Right atrium auricular region (tissue), 2 donors: ENCODE data around the gene SEBOX. TPM values are rescaled to one million over a fixed set of nuclear protein-coding genes. Genes with fewer than 3 reads are reported as not detected.

Experiments
- DNase-seq: peaks from one replicate; pipeline ENCODE4 v3.0.0-alpha.2; 2019; ENCODE audit warnings: low spot score
- H3K27ac ChIP-seq, 2 donors: fragments of 200-600 bp; sonication (generic); 1 replicate in 1 of 2; 2 replicates in 1 of 2; pipeline ENCODE4 v1.5.1; 2016 to 2019
- H3K27me3 ChIP-seq, 2 donors: fragments of 200-600 bp; sonication (generic); one replicate each; pipeline versions ENCODE4 v1.5.1 to v1.6.0; 2017 to 2019
- H3K36me3 ChIP-seq: fragments of 200-600 bp; sonication (generic); one replicate; pipeline ENCODE4 v1.5.1; 2016
- H3K4me1 ChIP-seq, 2 donors: fragments of 200-600 bp; sonication (generic); one replicate each; pipeline versions ENCODE4 v1.5.1 to v1.6.0; 2017 to 2019
- H3K4me3 ChIP-seq, 2 donors: fragments of 200-600 bp; sonication (generic); 1 replicate in 1 of 2; 2 replicates in 1 of 2; pipeline ENCODE4 v1.5.1; 2017 to 2019; ENCODE audit warnings: mild to moderate bottlenecking in 1 of 2, moderate library complexity in 1 of 2
- H3K9me3 ChIP-seq, 2 donors: fragments of 200-600 bp; sonication (generic); one replicate each; pipeline ENCODE4 v1.5.1; 2019
- CTCF ChIP-seq, 2 donors: fragments of 200-600 bp; sonication (generic); IDR thresholded peaks; one replicate each; pipeline ENCODE4 v1.5.1; 2019; ENCODE audit warnings: antibody characterized with exemption in 2 of 2
- total RNA-seq, 2 donors: library from RNA; depleted of rRNA; stranded (reverse); fragments of >200 nt; gene quantifications; one replicate each; pipeline ENCODE4 v1.1.0, GENCODE V29; 2016

Gene SEBOX
- total RNA-seq, 2 donors from 2014 or later, result not detected

- H3K36me3 ChIP-seq, result peaks cover 29% of the 10 kb centered on the region
- H3K9me3 ChIP-seq, result no peaks in the 10 kb centered on the region
- H3K4me1 ChIP-seq, result no peaks in the 10 kb centered on the region
- H3K4me3 ChIP-seq, result no peak overlapping the region
- no peak overlapping the region for H3K27ac ChIP-seq
- no peak for TF ChIP-seq CTCF (IDR thresholded peaks at IDR 0.05)
- DNase-seq, result no peak
- no peaks in the 10 kb centered on the region for H3K27me3 ChIP-seq
Measured at GRCh38 chr17:28392491-28392890, 27.5 kb upstream of the SEBOX start.

- no peak for TF ChIP-seq CTCF (IDR thresholded peaks at IDR 0.05)
- Histone ChIP-seq H3K9me3 (no peaks in the 10 kb centered on the region), H3K36me3 (peaks cover 29% of the 10 kb centered on the region), H3K4me3 (no peak overlapping the region), H3K4me1 (no peaks in the 10 kb centered on the region), H3K27me3 (no peaks in the 10 kb centered on the region), H3K27ac (no peak overlapping the region)
- no peak for DNase-seq
Measured at GRCh38 chr17:28391401-28391800, 26.4 kb upstream of the SEBOX start.

GRCh38 chr17:28390984-28391383, 26.0 kb upstream of the SEBOX start:
- no peak for DNase-seq
- no peak overlapping the region for H3K27ac ChIP-seq
- no peak for TF ChIP-seq CTCF (IDR thresholded peaks at IDR 0.05)
- H3K4me3 ChIP-seq, result no peak overlapping the region
- no peaks in the 10 kb centered on the region for H3K27me3 ChIP-seq
- H3K36me3 ChIP-seq, result peaks cover 29% of the 10 kb centered on the region
- no peaks in the 10 kb centered on the region for H3K4me1 ChIP-seq
- H3K9me3 ChIP-seq, result no peaks in the 10 kb centered on the region

- Histone ChIP-seq H3K27ac (no peak overlapping the region), H3K4me3 (no peak overlapping the region), H3K36me3 (peaks cover 29% of the 10 kb centered on the region), H3K27me3 (no peaks in the 10 kb centered on the region), H3K4me1 (no peaks in the 10 kb centered on the region), H3K9me3 (no peaks in the 10 kb centered on the region)
- DNase-seq, result no peak
- no peak for TF ChIP-seq CTCF (IDR thresholded peaks at IDR 0.05)
Measured at GRCh38 chr17:28390563-28390962, 25.6 kb upstream of the SEBOX start.

- no peak for TF ChIP-seq CTCF (IDR thresholded peaks at IDR 0.05)
Measured at GRCh38 chr17:28390141-28390540, 25.1 kb upstream of the SEBOX start.

GRCh38 chr17:28388106-28388505, 23.1 kb upstream of the SEBOX start:
- H3K4me1 ChIP-seq, result peaks cover 0 to 7% of the 10 kb centered on the region in 2 donors
- no peak for DNase-seq
- H3K27ac ChIP-seq, result no peak overlapping the region
- no peak overlapping the region for H3K4me3 ChIP-seq
- TF ChIP-seq CTCF (IDR thresholded peaks at IDR 0.05), result no peak
- peaks cover 29% of the 10 kb centered on the region for H3K36me3 ChIP-seq
- H3K27me3 ChIP-seq, result no peaks in the 10 kb centered on the region
- no peaks in the 10 kb centered on the region for H3K9me3 ChIP-seq

More at GRCh38 chr17:28390141-28390540, 25.1 kb upstream of the SEBOX start:
- H3K36me3 ChIP-seq, result peaks cover 29% of the 10 kb centered on the region
- H3K4me3 ChIP-seq, result no peak overlapping the region
- H3K27ac ChIP-seq, result no peak overlapping the region
- no peaks in the 10 kb centered on the region for H3K9me3 ChIP-seq
- DNase-seq, result no peak
- H3K4me1 ChIP-seq, result no peaks in the 10 kb centered on the region
- H3K27me3 ChIP-seq, result no peaks in the 10 kb centered on the region
